Smooth muscle cell (in vitro differentiated cells): Measurements from ENCODE around the gene ADGRF4. TPM values are rescaled to one million over a fixed set of nuclear protein-coding genes. Genes with fewer than 3 reads are reported as not detected.

Experiments
- DNase-seq: peaks from one replicate; lab custom pipeline; 2025; ENCODE audit not compliant: unreplicated experiment; lab: John Stamatoyannopoulos, UW
- H2AFZ ChIP-seq: fragments of 200-600 bp; sonication (generic); 2 replicates; pipeline ENCODE4 v1.6.0; 2016; ENCODE audit warnings: antibody characterized with exemption, low read depth, mild to moderate bottlenecking
- H3F3A ChIP-seq: fragments of 200-600 bp; sonication (generic); 2 replicates; pipeline ENCODE4 v1.6.0; 2017; ENCODE audit warnings: antibody characterized with exemption, low read depth
- H3K27ac ChIP-seq: fragments of 200-600 bp; sonication (generic); 2 replicates; pipeline ENCODE4 v1.5.1; 2016; ENCODE audit warnings: low read depth, mild to moderate bottlenecking
- H3K27me3 ChIP-seq: fragments of 200-600 bp; sonication (generic); 2 replicates; pipeline ENCODE4 v1.6.1; 2016; ENCODE audit warnings: low read depth, mild to moderate bottlenecking
- H3K36me3 ChIP-seq: fragments of 200-600 bp; sonication (generic); 2 replicates; pipeline ENCODE4 v1.5.1; 2016; ENCODE audit warnings: low read depth
- H3K4me1 ChIP-seq: fragments of 200-600 bp; sonication (generic); 2 replicates; pipeline ENCODE4 v1.5.1; 2016; ENCODE audit warnings: low read depth
- H3K4me2 ChIP-seq: fragments of 200-600 bp; sonication (generic); 2 replicates; pipeline ENCODE4 v1.6.0; 2016; ENCODE audit warnings: mild to moderate bottlenecking
- H3K4me3 ChIP-seq: fragments of 200-600 bp; sonication (generic); 2 replicates; pipeline ENCODE4 v1.5.1; 2016; ENCODE audit warnings: mild to moderate bottlenecking
- H3K79me2 ChIP-seq: fragments of 200-600 bp; sonication (generic); 2 replicates; pipeline ENCODE4 v1.6.0; 2016; ENCODE audit warnings: low read depth, mild to moderate bottlenecking
- H3K9ac ChIP-seq: fragments of 200-600 bp; sonication (generic); 2 replicates; pipeline ENCODE4 v1.6.0; 2016; ENCODE audit warnings: low read depth
- H3K9me3 ChIP-seq: fragments of 200-600 bp; sonication (generic); replicated peaks from 2 replicates; pipeline ENCODE4 v1.5.1; 2016; ENCODE audit warnings: low read depth
- H4K20me1 ChIP-seq: fragments of 200-600 bp; sonication (generic); 2 replicates; pipeline ENCODE4 v1.6.0; 2016; ENCODE audit warnings: low read depth
- CTCF ChIP-seq: fragments of 200-600 bp; sonication (generic); IDR thresholded peaks from 2 replicates; pipeline ENCODE4 v1.5.1; 2017; ENCODE audit warnings: borderline replicate concordance, mild to moderate bottlenecking, antibody characterized with exemption; ENCODE audit not compliant: insufficient read depth, poor library complexity, severe bottlenecking
- whole genome bisulfite sequencing: methylation state at CpG from one replicate; pipeline ENCODE4 v1.1.7; 2016; ENCODE audit warnings: low lambda C conversion rate; 5-methylcytosine and 5-hydroxymethylcytosine counted together
- polyA plus RNA-seq: library from polyadenylated mRNA; unstranded; fragments of >200 nt; fragmentation: Nextera tagmentation; extraction: Ambion mirVana; gene quantifications from 2 replicates; pipeline ENCODE4 v1.2.1, GENCODE V29; 2016
- total RNA-seq: library from RNA; depleted of rRNA; stranded (reverse); fragments of >200 nt; gene quantifications from 2 replicates; pipeline ENCODE4 v1.2.3, GENCODE V29; 2014

ADGRF4 gene
- total and polyA plus RNA-seq, 2 experiments from 2014 or later, result 1.5 to 10.6 TPM

GRCh38 chr6:47670851-47671250, 27.5 kb upstream of the ADGRF4 start:
- 28% methylated on average over 3 of the region's 3 CpGs for WGBS
- no peaks in the 10 kb centered on the region for H3K36me3 ChIP-seq
- peaks cover 50% of the 10 kb centered on the region for H3K4me1 ChIP-seq
- peak overlapping the region; percentile 63 for H3K4me2 ChIP-seq
- H3K27me3 ChIP-seq, result no peaks in the 10 kb centered on the region
- H3K9me3 ChIP-seq, result no peaks in the 10 kb centered on the region
- peak overlapping the region; percentile 96 for H3K27ac ChIP-seq
- no peak overlapping the region for H2AFZ ChIP-seq
- TF ChIP-seq CTCF, result no peak
- DNase-seq, result no peak
- no peaks in the 10 kb centered on the region for H4K20me1 ChIP-seq
- H3F3A ChIP-seq, result peaks cover 35% of the 10 kb centered on the region
- no peak overlapping the region for H3K4me3 ChIP-seq
- no peaks in the 10 kb centered on the region for H3K79me2 ChIP-seq
- H3K9ac ChIP-seq, result no peak overlapping the region

GRCh38 chr6:47671777-47672176, 26.6 kb upstream of the ADGRF4 start:
- Histone ChIP-seq H3F3A (peaks cover 35% of the 10 kb centered on the region), H4K20me1 (no peaks in the 10 kb centered on the region), H2AFZ (no peak overlapping the region), H3K4me2 (peak overlapping the region; percentile 63), H3K4me1 (peaks cover 50% of the 10 kb centered on the region), H3K9ac (no peak overlapping the region), H3K27ac (peak overlapping the region; percentile 96), H3K9me3 (no peaks in the 10 kb centered on the region), H3K27me3 (no peaks in the 10 kb centered on the region), H3K36me3 (no peaks in the 10 kb centered on the region), H3K79me2 (no peaks in the 10 kb centered on the region), H3K4me3 (no peak overlapping the region)
- no peak for DNase-seq
- 89% methylated on average over 1 of the region's 1 CpG for WGBS
- no peak for TF ChIP-seq CTCF

- H4K20me1 ChIP-seq, result no peaks in the 10 kb centered on the region
- H3K4me2 ChIP-seq, result peak overlapping the region; percentile 10
- peak overlapping the region; percentile 1 for H3K27ac ChIP-seq
- no peaks in the 10 kb centered on the region for H3K36me3 ChIP-seq
- no peak overlapping the region for H2AFZ ChIP-seq
- no peaks in the 10 kb centered on the region for H3K27me3 ChIP-seq
- WGBS, result 65% methylated on average over 1 of the region's 1 CpG
- no peak overlapping the region for H3K9ac ChIP-seq
- peaks cover 41% of the 10 kb centered on the region for H3K4me1 ChIP-seq
- TF ChIP-seq CTCF, result no peak
- DNase-seq, result no peak
- no peak overlapping the region for H3K4me3 ChIP-seq
- no peaks in the 10 kb centered on the region for H3K9me3 ChIP-seq
- no peaks in the 10 kb centered on the region for H3K79me2 ChIP-seq
- H3F3A ChIP-seq, result peaks cover 31% of the 10 kb centered on the region
These were observed 25.6 kb upstream of the ADGRF4 start for GRCh38 chr6:47672816-47673215.

- Histone ChIP-seq H3K27ac (no peak overlapping the region), H3K4me3 (no peak overlapping the region), H2AFZ (no peak overlapping the region), H3K4me2 (no peak overlapping the region), H3K9ac (no peak overlapping the region), H3K36me3 (no peaks in the 10 kb centered on the region), H3F3A (peaks cover 16% of the 10 kb centered on the region), H4K20me1 (no peaks in the 10 kb centered on the region), H3K9me3 (no peaks in the 10 kb centered on the region), H3K4me1 (peaks cover 23% of the 10 kb centered on the region), H3K27me3 (no peaks in the 10 kb centered on the region), H3K79me2 (no peaks in the 10 kb centered on the region)
- no peak for TF ChIP-seq CTCF
- no peak for DNase-seq
- 92% methylated on average over 3 of the region's 3 CpGs for WGBS
These were observed 23.7 kb upstream of the ADGRF4 start for GRCh38 chr6:47674673-47675072.
